ENCODE measurements around the gene MOBP. TPM values are rescaled to one million over a fixed set of nuclear protein-coding genes. Genes with fewer than 3 reads are reported as not detected.

The MOBP gene
- polyA plus RNA-seq, 1 donor (not counting 4 experiments of a cell fraction or from before 2014, with no cell fraction given): not detected

GRCh38 chr3:39438880-39439279 is 28.6 kb upstream of the MOBP start:
- no peaks in the 10 kb centered on the region for H4K20me1 ChIP-seq (ENCODE audit: control insufficient read depth, extremely low read depth, insufficient read depth, low read length)
- no peak overlapping the region for H3K4me2 ChIP-seq (ENCODE audit: control insufficient read depth, extremely low read depth, insufficient read depth, low read depth, low read length)
- dilution Hi-C loops (cut with MboI; ENCODE audit: extremely low pct_ligation_motif_present, low sequenced_read_pairs): no loop called here
- no peak overlapping the region for H3K27ac ChIP-seq (ENCODE audit: control insufficient read depth, insufficient read depth, low read length)
- H3K36me3 ChIP-seq (ENCODE audit: control insufficient read depth in 2 of 2, extremely low read depth in 1 of 2, insufficient read depth in 2 of 2, low read length in 2 of 2): no peaks in the 10 kb centered on the region
- no peak for DNase-seq (ENCODE audit: low read depth, low spot score)
- no peaks in the 10 kb centered on the region for H3K27me3 ChIP-seq (ENCODE audit: control insufficient read depth, extremely low read depth, insufficient read depth, low read length)
- no peak for FAIRE-seq
- H3K79me2 ChIP-seq (ENCODE audit: control insufficient read depth, insufficient read depth, low read length): no peaks in the 10 kb centered on the region
- TF ChIP-seq EZH2 (IDR thresholded peaks at IDR 0.05; ENCODE audit: low read length) (no peak), CTCF (optimal IDR thresholded peaks at IDR 0.05 in 1 of 3, IDR thresholded peaks at IDR 0.05 in 1 of 3, conservative IDR thresholded peaks at IDR 0.05 in 1 of 3; ENCODE audit: extremely low read depth in 1 of 3, insufficient read depth in 2 of 3, low read length in 3 of 3) (no peak)
- no peaks in the 10 kb centered on the region for H3K9me1 ChIP-seq (ENCODE audit: control insufficient read depth, extremely low read depth, insufficient read depth, low read length)
- H3K4me1 ChIP-seq (ENCODE audit: control insufficient read depth, extremely low read depth, insufficient read depth, low read length): peaks cover 15% of the 10 kb centered on the region
- H3K9ac ChIP-seq (ENCODE audit: control insufficient read depth, extremely low read depth, insufficient read depth, low read length): no peak overlapping the region
- H2AFZ ChIP-seq (ENCODE audit: control insufficient read depth, low read length): no peak overlapping the region
- H3K9me3 ChIP-seq (ENCODE audit: control insufficient read depth, low read depth, low read length): no peaks in the 10 kb centered on the region
- no peak overlapping the region for H3K4me3 ChIP-seq (ENCODE audit: control insufficient read depth in 2 of 3, extremely low read depth in 1 of 3, insufficient read depth in 2 of 3, low read depth in 1 of 3, low read length in 3 of 3)

- no peaks in the 10 kb centered on the region for H3K27me3 ChIP-seq (ENCODE audit: control insufficient read depth, extremely low read depth, insufficient read depth, low read length)
- H3K36me3 ChIP-seq (ENCODE audit: control insufficient read depth in 2 of 2, extremely low read depth in 1 of 2, insufficient read depth in 2 of 2, low read length in 2 of 2): no peaks in the 10 kb centered on the region
- no peak overlapping the region for H3K9ac ChIP-seq (ENCODE audit: control insufficient read depth, extremely low read depth, insufficient read depth, low read length)
- H3K4me2 ChIP-seq (ENCODE audit: control insufficient read depth, extremely low read depth, insufficient read depth, low read depth, low read length): no peak overlapping the region
- no peak overlapping the region for H2AFZ ChIP-seq (ENCODE audit: control insufficient read depth, low read length)
- no peak for FAIRE-seq
- DNase-seq (ENCODE audit: low read depth, low spot score): no peak
- no peak overlapping the region for H3K27ac ChIP-seq (ENCODE audit: control insufficient read depth, insufficient read depth, low read length)
- no peaks in the 10 kb centered on the region for H3K79me2 ChIP-seq (ENCODE audit: control insufficient read depth, insufficient read depth, low read length)
- no peaks in the 10 kb centered on the region for H3K9me1 ChIP-seq (ENCODE audit: control insufficient read depth, extremely low read depth, insufficient read depth, low read length)
- TF ChIP-seq EZH2 (IDR thresholded peaks at IDR 0.05; ENCODE audit: low read length) (no peak), CTCF (optimal IDR thresholded peaks at IDR 0.05 in 1 of 3, IDR thresholded peaks at IDR 0.05 in 1 of 3, conservative IDR thresholded peaks at IDR 0.05 in 1 of 3; ENCODE audit: extremely low read depth in 1 of 3, insufficient read depth in 2 of 3, low read length in 3 of 3) (no peak)
- H3K4me1 ChIP-seq (ENCODE audit: control insufficient read depth, extremely low read depth, insufficient read depth, low read length): peaks cover under 1% of the 10 kb centered on the region
- H3K4me3 ChIP-seq (ENCODE audit: control insufficient read depth in 2 of 3, extremely low read depth in 1 of 3, insufficient read depth in 2 of 3, low read depth in 1 of 3, low read length in 3 of 3): no peak overlapping the region
- dilution Hi-C loops (cut with MboI; ENCODE audit: extremely low pct_ligation_motif_present, low sequenced_read_pairs): no loop called here
- H4K20me1 ChIP-seq (ENCODE audit: control insufficient read depth, extremely low read depth, insufficient read depth, low read length): no peaks in the 10 kb centered on the region
- no peaks in the 10 kb centered on the region for H3K9me3 ChIP-seq (ENCODE audit: control insufficient read depth, low read depth, low read length)
Observed at GRCh38 chr3:39440316-39440715, 27.2 kb upstream of the MOBP start.
